ENCODE results near the gene PTCSC3.
"Not testable (repeated sequence)": the region's sequence is repeated elsewhere in the genome, so short reads cannot be mapped to it uniquely, and the experiment has no call there.

The PTCSC3 gene

GRCh38 chr14:36111822-36112583 is 64.5 kb downstream of the PTCSC3 start:
- no peak for DNase-seq (ENCODE audit: low read depth, low spot score)
- no peaks in the 10 kb centered on the region for H3K4me1 ChIP-seq (ENCODE audit: insufficient read depth, insufficient read length)
- no peak overlapping the region for H3K9ac ChIP-seq (ENCODE audit: insufficient read length, low read depth)
- H3K9me3 ChIP-seq (ENCODE audit: insufficient read depth, low read length): no peaks in the 10 kb centered on the region
- H3K4me3 ChIP-seq (ENCODE audit: insufficient read length, low read depth): no peak overlapping the region
- H3K27me3 ChIP-seq (ENCODE audit: insufficient read depth, insufficient read length): no peaks in the 10 kb centered on the region
- H3K36me3 ChIP-seq (ENCODE audit: insufficient read depth, insufficient read length, low read length): no peaks in the 10 kb centered on the region
- TF ChIP-seq ZNF274 (IDR thresholded peaks at IDR 0.05; ENCODE audit: low read depth, low read length) (no peak), YY1 (IDR thresholded peaks at IDR 0.05; ENCODE audit: insufficient read depth, insufficient read length) (no peak), SUZ12 (IDR thresholded peaks at IDR 0.05; ENCODE audit: extremely low read depth, insufficient read depth, insufficient read length) (no peak)

GRCh38 chr14:36105401-36105800 is 71.1 kb downstream of the PTCSC3 start:
- Histone ChIP-seq H3K4me3 (ENCODE audit: insufficient read length, low read depth) (no peak overlapping the region), H3K27me3 (ENCODE audit: insufficient read depth, insufficient read length) (no peaks in the 10 kb centered on the region), H3K9ac (ENCODE audit: insufficient read length, low read depth) (no peak overlapping the region), H3K4me1 (ENCODE audit: insufficient read depth, insufficient read length) (no peaks in the 10 kb centered on the region), H3K36me3 (ENCODE audit: insufficient read depth, insufficient read length, low read length) (no peaks in the 10 kb centered on the region), H3K9me3 (ENCODE audit: insufficient read depth, low read length) (no peaks in the 10 kb centered on the region)
- DNase-seq (ENCODE audit: low read depth, low spot score): peak; percentile 25
- no peak for TF ChIP-seq YY1 (IDR thresholded peaks at IDR 0.05; ENCODE audit: insufficient read depth, insufficient read length)
- TF ChIP-seq SUZ12 (IDR thresholded peaks at IDR 0.05; ENCODE audit: extremely low read depth, insufficient read depth, insufficient read length): no peak
- no peak for TF ChIP-seq ZNF274 (IDR thresholded peaks at IDR 0.05; ENCODE audit: low read depth, low read length)

DNA sequence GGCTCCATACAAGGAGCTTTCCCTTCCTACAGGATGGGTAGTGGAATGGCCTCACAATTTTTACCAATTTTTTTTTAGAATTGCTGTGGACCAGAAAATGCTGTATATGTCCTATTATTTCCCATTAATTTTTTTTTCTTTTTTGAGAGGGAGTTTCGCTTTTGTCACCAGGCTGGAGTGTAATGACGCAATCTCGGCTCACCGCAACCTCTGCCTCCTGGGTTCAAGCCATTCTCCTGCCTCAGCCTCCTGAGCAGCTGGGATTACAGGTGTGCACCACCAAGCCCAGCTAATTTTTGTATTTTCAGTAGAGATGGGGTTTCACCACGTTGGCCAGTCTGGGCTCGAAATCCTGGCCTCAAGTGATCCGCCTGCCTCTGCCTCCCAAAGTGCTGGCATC is 72.3 kb downstream of the PTCSC3 start:
- H3K4me3 ChIP-seq (ENCODE audit: insufficient read length, low read depth); H3K9me3 ChIP-seq (ENCODE audit: insufficient read depth, low read length); H3K27me3 ChIP-seq (ENCODE audit: insufficient read depth, insufficient read length); H3K9ac ChIP-seq (ENCODE audit: insufficient read length, low read depth); H3K4me1 ChIP-seq (ENCODE audit: insufficient read depth, insufficient read length); DNase-seq (ENCODE audit: low read depth, low spot score); H3K36me3 ChIP-seq (ENCODE audit: insufficient read depth, insufficient read length, low read length): not testable (repeated sequence)

DNA sequence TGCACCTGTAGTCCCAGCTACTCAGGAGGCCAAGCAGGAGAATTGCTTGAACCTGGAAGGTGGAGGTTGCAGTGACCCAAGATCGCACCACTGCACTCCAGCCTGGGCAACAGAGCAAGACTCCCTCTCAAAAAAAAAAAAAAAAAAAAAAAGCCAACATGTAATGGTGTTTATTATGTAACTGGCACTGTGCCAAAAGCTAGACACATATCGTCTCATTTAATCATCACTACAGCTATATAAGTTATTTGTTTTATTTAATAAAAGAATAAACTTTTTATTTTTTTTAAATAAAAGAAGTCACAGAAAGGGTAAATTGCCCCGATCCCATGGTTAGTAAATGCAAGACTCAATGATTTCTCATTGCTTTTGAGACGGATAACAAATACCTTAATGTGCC is 76.9 kb downstream of the PTCSC3 start:
- Histone ChIP-seq H3K4me1 (ENCODE audit: insufficient read depth, insufficient read length) (no peaks in the 10 kb centered on the region), H3K27me3 (ENCODE audit: insufficient read depth, insufficient read length) (no peaks in the 10 kb centered on the region), H3K9me3 (ENCODE audit: insufficient read depth, low read length) (no peaks in the 10 kb centered on the region), H3K4me3 (ENCODE audit: insufficient read length, low read depth) (no peak overlapping the region), H3K9ac (ENCODE audit: insufficient read length, low read depth) (no peak overlapping the region), H3K36me3 (ENCODE audit: insufficient read depth, insufficient read length, low read length) (no peaks in the 10 kb centered on the region)
- DNase-seq (ENCODE audit: low read depth, low spot score): no peak
- TF ChIP-seq YY1 (IDR thresholded peaks at IDR 0.05; ENCODE audit: insufficient read depth, insufficient read length) (no peak), SUZ12 (IDR thresholded peaks at IDR 0.05; ENCODE audit: extremely low read depth, insufficient read depth, insufficient read length) (no peak), ZNF274 (IDR thresholded peaks at IDR 0.05; ENCODE audit: low read depth, low read length) (no peak)

DNA sequence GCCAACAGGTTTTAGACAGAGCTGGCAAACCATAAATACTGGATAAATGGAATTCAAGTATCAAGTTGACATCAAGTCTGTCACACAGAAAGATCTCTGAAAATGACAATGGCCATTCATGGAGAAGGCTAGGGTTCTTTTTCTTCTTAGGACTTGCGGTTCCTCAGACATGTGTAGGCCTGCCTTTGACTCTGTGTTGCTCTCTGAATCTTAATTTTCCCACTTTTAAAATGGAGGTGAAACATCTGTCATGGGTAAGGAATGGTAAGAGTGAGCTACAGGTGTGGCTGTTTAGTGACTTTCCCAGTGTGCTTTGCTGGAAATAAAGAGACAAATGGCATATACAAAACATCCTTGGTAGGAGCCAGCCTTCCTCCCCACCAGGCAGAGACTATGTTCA is 79.2 kb downstream of the PTCSC3 start:
- no peaks in the 10 kb centered on the region for H3K36me3 ChIP-seq (ENCODE audit: insufficient read depth, insufficient read length, low read length)
- DNase-seq (ENCODE audit: low read depth, low spot score): no peak
- no peaks in the 10 kb centered on the region for H3K9me3 ChIP-seq (ENCODE audit: insufficient read depth, low read length)
- H3K4me1 ChIP-seq (ENCODE audit: insufficient read depth, insufficient read length): no peaks in the 10 kb centered on the region
- TF ChIP-seq SUZ12 (IDR thresholded peaks at IDR 0.05; ENCODE audit: extremely low read depth, insufficient read depth, insufficient read length) (no peak), YY1 (IDR thresholded peaks at IDR 0.05; ENCODE audit: insufficient read depth, insufficient read length) (no peak), ZNF274 (IDR thresholded peaks at IDR 0.05; ENCODE audit: low read depth, low read length) (no peak)
- no peaks in the 10 kb centered on the region for H3K27me3 ChIP-seq (ENCODE audit: insufficient read depth, insufficient read length)
- H3K4me3 ChIP-seq (ENCODE audit: insufficient read length, low read depth): no peak overlapping the region
- no peak overlapping the region for H3K9ac ChIP-seq (ENCODE audit: insufficient read length, low read depth)

DNA sequence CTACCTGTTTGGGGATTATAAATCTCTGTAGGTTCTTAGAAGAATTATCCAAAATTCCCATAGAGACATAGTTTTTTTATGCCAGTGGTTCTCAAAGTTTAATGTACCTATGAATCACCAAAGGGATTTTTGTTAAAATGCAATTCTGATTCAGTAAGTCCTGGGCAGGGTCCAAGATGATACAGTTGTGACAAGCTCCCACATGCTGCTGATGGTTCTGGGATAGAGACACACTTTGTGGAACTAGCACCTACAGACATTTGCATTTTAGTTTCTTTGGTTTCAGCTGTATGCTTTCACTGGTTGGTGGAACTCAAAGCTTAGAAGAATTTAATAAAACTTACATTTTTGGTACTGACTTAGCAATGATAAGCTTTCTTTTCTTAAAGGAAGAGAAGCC is 80.4 kb downstream of the PTCSC3 start:
- Histone ChIP-seq H3K4me1 (ENCODE audit: insufficient read depth, insufficient read length) (no peaks in the 10 kb centered on the region), H3K27me3 (ENCODE audit: insufficient read depth, insufficient read length) (no peaks in the 10 kb centered on the region), H3K36me3 (ENCODE audit: insufficient read depth, insufficient read length, low read length) (no peaks in the 10 kb centered on the region), H3K4me3 (ENCODE audit: insufficient read length, low read depth) (no peak overlapping the region), H3K9me3 (ENCODE audit: insufficient read depth, low read length) (no peaks in the 10 kb centered on the region), H3K9ac (ENCODE audit: insufficient read length, low read depth) (no peak overlapping the region)
- no peak for DNase-seq (ENCODE audit: low read depth, low spot score)
- TF ChIP-seq YY1 (IDR thresholded peaks at IDR 0.05; ENCODE audit: insufficient read depth, insufficient read length) (no peak), ZNF274 (IDR thresholded peaks at IDR 0.05; ENCODE audit: low read depth, low read length) (no peak), SUZ12 (IDR thresholded peaks at IDR 0.05; ENCODE audit: extremely low read depth, insufficient read depth, insufficient read length) (no peak)

DNA sequence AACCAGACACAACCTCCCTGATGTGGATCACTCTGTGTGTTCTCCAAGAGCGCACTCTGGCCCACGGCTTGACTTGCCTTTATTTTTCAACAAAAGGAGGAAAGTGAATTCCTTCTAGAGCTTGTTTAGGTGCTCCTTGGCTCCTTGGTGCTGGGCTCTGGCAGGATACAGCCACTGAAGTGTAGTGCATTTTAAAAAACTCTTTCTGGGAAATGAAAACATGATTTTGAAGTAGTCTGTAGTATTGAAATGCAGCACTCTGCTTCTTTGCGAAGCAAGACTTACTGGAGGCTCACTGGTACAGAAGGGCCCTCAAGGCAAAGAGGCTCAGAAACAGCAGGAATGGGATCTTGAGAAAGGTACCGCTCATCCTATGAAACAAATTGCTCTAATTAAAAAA is 81.6 kb downstream of the PTCSC3 start:
- H3K9ac ChIP-seq (ENCODE audit: insufficient read length, low read depth): no peak overlapping the region
- no peaks in the 10 kb centered on the region for H3K36me3 ChIP-seq (ENCODE audit: insufficient read depth, insufficient read length, low read length)
- TF ChIP-seq SUZ12 (IDR thresholded peaks at IDR 0.05; ENCODE audit: extremely low read depth, insufficient read depth, insufficient read length) (no peak), ZNF274 (IDR thresholded peaks at IDR 0.05; ENCODE audit: low read depth, low read length) (no peak), YY1 (IDR thresholded peaks at IDR 0.05; ENCODE audit: insufficient read depth, insufficient read length) (no peak)
- no peak overlapping the region for H3K4me3 ChIP-seq (ENCODE audit: insufficient read length, low read depth)
- no peaks in the 10 kb centered on the region for H3K4me1 ChIP-seq (ENCODE audit: insufficient read depth, insufficient read length)
- DNase-seq (ENCODE audit: low read depth, low spot score): no peak
- no peaks in the 10 kb centered on the region for H3K9me3 ChIP-seq (ENCODE audit: insufficient read depth, low read length)
- no peaks in the 10 kb centered on the region for H3K27me3 ChIP-seq (ENCODE audit: insufficient read depth, insufficient read length)
